Type B pancreatic cell (in vitro differentiated cells): ENCODE data around the gene CAPN5. TPM values are rescaled to one million over a fixed set of nuclear protein-coding genes. Genes with fewer than 3 reads are reported as not detected.
A peak's percentile ranks its signal among the peaks of the same experiment; 100 is the strongest.

Experiments used
- DNase-seq: peaks from one replicate; pipeline ENCODE4 v3.0.0; 2021; ENCODE audit warnings: mixed read lengths; ENCODE audit not compliant: unreplicated experiment; ENCODE audit errors: extremely low spot score
- H3K27ac Mint-ChIP-seq: 2 replicates; pipeline ENCODE4 v1.8.0; 2021; ENCODE audit warnings: mild to moderate bottlenecking, mixed read lengths
- H3K27me3 Mint-ChIP-seq: 2 replicates; pipeline ENCODE4 v1.8.0; 2021; ENCODE audit warnings: mixed read lengths
- H3K36me3 Mint-ChIP-seq: 2 replicates; pipeline ENCODE4 v1.8.0; 2021; ENCODE audit warnings: mixed read lengths
- H3K4me1 Mint-ChIP-seq: one replicate; pipeline ENCODE4 v1.8.0; 2021; ENCODE audit warnings: mixed read lengths; ENCODE audit not compliant: unreplicated experiment
- H3K4me3 Mint-ChIP-seq: 2 replicates; pipeline ENCODE4 v1.8.0; 2021; ENCODE audit warnings: mild to moderate bottlenecking, mixed read lengths
- H3K9me3 Mint-ChIP-seq: 2 replicates; pipeline ENCODE4 v1.8.0; 2021; ENCODE audit warnings: mixed read lengths
- total RNA-seq: library from RNA; stranded (reverse); gene quantifications from 2 replicates; pipeline ENCODE4 v1.2.1, GENCODE V29; 2021; ENCODE audit warnings: low replicate concordance
- TF ChIP-seq, protein P1 (sequence below): fragments of 200-600 bp; sonication (generic); conservative IDR thresholded peaks from 2 replicates; pipeline ENCODE4 v1.5.0; 2021; ENCODE audit warnings: antibody characterized with exemption, mild to moderate bottlenecking

CAPN5 gene
- total RNA-seq, 1 donor from 2014 or later: 18.8 TPM

GRCh38 chr11:77039491-77040400 lies 27.0 kb upstream of the CAPN5 start:
- no peak overlapping the region for H3K27ac Mint-ChIP-seq
- H3K4me1 Mint-ChIP-seq: peaks cover 14% of the 10 kb centered on the region
- H3K27me3 Mint-ChIP-seq: peaks cover 57% of the 10 kb centered on the region
- peak overlapping the region; percentile 54 for H3K4me3 Mint-ChIP-seq
- TF ChIP-seq, protein P1, sequence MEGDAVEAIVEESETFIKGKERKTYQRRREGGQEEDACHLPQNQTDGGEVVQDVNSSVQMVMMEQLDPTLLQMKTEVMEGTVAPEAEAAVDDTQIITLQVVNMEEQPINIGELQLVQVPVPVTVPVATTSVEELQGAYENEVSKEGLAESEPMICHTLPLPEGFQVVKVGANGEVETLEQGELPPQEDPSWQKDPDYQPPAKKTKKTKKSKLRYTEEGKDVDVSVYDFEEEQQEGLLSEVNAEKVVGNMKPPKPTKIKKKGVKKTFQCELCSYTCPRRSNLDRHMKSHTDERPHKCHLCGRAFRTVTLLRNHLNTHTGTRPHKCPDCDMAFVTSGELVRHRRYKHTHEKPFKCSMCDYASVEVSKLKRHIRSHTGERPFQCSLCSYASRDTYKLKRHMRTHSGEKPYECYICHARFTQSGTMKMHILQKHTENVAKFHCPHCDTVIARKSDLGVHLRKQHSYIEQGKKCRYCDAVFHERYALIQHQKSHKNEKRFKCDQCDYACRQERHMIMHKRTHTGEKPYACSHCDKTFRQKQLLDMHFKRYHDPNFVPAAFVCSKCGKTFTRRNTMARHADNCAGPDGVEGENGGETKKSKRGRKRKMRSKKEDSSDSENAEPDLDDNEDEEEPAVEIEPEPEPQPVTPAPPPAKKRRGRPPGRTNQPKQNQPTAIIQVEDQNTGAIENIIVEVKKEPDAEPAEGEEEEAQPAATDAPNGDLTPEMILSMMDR: peak; percentile 70
- H3K9me3 Mint-ChIP-seq: no peaks in the 10 kb centered on the region
- no peak for DNase-seq
- H3K36me3 Mint-ChIP-seq: no peaks in the 10 kb centered on the region

GRCh38 chr11:77040401-77040777 lies 26.4 kb upstream of the CAPN5 start:
- DNase-seq: no peak
- TF ChIP-seq, protein P1: no peak
- H3K36me3 Mint-ChIP-seq: no peaks in the 10 kb centered on the region

DNA sequence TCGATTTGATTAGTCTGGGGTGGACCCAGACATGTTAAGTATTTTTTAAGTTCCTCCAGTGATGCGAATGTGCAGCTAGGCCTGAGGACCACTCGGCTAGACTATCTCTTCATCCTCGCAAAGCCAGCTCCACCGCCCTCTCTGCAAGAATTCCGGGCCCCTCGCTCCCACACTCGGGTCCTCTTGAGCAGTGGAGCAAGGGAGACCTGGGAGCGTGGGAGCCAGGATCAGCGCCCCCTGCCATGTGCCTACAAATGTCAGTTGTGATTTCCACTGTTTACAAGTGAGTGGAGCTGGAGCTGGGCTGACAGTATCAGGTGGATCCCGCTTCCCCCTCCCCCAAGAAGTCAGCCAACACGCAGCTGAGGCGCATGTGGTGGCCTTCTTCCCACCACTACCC lies 25.9 kb upstream of the CAPN5 start:
- DNase-seq: no peak
- H3K9me3 Mint-ChIP-seq: no peaks in the 10 kb centered on the region
- no peak overlapping the region for H3K4me3 Mint-ChIP-seq
- TF ChIP-seq, protein P1: no peak
- peaks cover 14% of the 10 kb centered on the region for H3K4me1 Mint-ChIP-seq
- H3K36me3 Mint-ChIP-seq: no peaks in the 10 kb centered on the region
- no peak overlapping the region for H3K27ac Mint-ChIP-seq
- peaks cover 68% of the 10 kb centered on the region for H3K27me3 Mint-ChIP-seq

More at GRCh38 chr11:77040401-77040777, 26.4 kb upstream of the CAPN5 start:
- H3K4me1 Mint-ChIP-seq: peaks cover 14% of the 10 kb centered on the region
- H3K27me3 Mint-ChIP-seq: peaks cover 63% of the 10 kb centered on the region
- H3K4me3 Mint-ChIP-seq: no peak overlapping the region
- H3K27ac Mint-ChIP-seq: no peak overlapping the region
- no peaks in the 10 kb centered on the region for H3K9me3 Mint-ChIP-seq

GRCh38 chr11:77042111-77042726 lies 24.6 kb upstream of the CAPN5 start:
- Mint-ChIP-seq H3K36me3 (no peaks in the 10 kb centered on the region), H3K27ac (no peak overlapping the region), H3K9me3 (no peaks in the 10 kb centered on the region), H3K4me1 (peaks cover 12% of the 10 kb centered on the region), H3K27me3 (peaks cover 66% of the 10 kb centered on the region), H3K4me3 (no peak overlapping the region)
- TF ChIP-seq, protein P1: no peak
- DNase-seq: no peak

DNA sequence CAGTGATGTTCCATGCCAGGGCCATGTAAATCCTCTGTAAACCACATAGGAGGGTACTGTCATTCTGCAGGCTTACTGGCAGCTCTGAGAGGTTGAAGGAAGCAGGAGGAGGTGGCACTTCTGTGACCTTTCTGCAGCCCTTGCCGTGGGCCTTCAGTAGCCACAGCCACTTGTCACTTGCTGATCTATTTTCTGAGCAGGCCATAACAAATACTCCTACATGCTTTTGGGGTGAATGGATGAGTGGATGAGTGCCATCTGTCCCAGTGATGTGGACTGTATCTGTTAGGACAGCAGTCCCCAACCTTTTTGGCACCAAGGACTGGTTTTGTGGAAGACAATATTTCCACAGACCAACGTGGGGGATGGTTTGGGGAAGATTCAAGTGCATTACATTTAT lies 22.4 kb upstream of the CAPN5 start:
- Mint-ChIP-seq H3K36me3 (no peaks in the 10 kb centered on the region), H3K27me3 (peaks cover 48% of the 10 kb centered on the region), H3K4me1 (peaks cover 4% of the 10 kb centered on the region), H3K27ac (peak overlapping the region; percentile 33), H3K4me3 (no peak overlapping the region), H3K9me3 (no peaks in the 10 kb centered on the region)
- no peak for DNase-seq
- TF ChIP-seq, protein P1: no peak
